Vagina (tissue), 2 donors: Measurements from ENCODE around the gene PTPN14.

Experiments
- POLR2AphosphoS5 ChIP-seq, 2 donors: sonication (generic); formaldehyde crosslinking; IDR thresholded peaks; one replicate each; pipeline ENCODE4 v1.9.0; 2017; ENCODE audit warnings: antibody characterized with exemption in 2 of 2, mild to moderate bottlenecking in 2 of 2, low read depth in 1 of 2; ENCODE audit not compliant: insufficient read depth in 1 of 2
- TF ChIP-seq, protein P1 (sequence below), 3 experiments: fragments of 450-650 bp in 2 of 3; fragments of 200-600 bp in 1 of 3; sonication (generic) in 1 of 3; IDR thresholded peaks; one replicate each; pipeline ENCODE4 v1.5.1; 2017 to 2019; ENCODE audit warnings: antibody characterized with exemption in 3 of 3, mild to moderate bottlenecking in 2 of 3, moderate library complexity in 2 of 3

DNA sequence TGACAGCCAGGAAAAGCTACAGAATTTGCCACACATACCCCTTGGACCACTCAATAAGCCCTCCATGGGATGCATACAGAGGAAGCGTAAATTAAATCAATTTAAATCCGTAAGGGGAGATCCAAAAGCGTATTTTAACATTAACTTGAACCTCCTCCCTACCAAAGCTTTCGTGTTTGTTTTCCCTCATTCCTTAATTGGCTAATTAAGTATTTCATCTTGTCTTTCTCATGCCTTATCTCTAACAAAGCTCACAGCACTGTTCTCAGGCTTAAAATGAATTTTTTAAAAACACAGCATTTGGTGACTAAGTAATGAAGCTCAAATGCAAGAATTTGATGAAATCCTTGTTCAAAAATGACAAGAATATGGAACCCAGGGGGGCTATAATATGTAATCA, 3.1 kb downstream of the PTPN14 start:
- no peak for TF ChIP-seq POLR2AphosphoS5 (IDR thresholded peaks at IDR 0.05; ENCODE audit: insufficient read depth in 1 of 2, low read depth in 1 of 2)
- TF ChIP-seq, protein P1, sequence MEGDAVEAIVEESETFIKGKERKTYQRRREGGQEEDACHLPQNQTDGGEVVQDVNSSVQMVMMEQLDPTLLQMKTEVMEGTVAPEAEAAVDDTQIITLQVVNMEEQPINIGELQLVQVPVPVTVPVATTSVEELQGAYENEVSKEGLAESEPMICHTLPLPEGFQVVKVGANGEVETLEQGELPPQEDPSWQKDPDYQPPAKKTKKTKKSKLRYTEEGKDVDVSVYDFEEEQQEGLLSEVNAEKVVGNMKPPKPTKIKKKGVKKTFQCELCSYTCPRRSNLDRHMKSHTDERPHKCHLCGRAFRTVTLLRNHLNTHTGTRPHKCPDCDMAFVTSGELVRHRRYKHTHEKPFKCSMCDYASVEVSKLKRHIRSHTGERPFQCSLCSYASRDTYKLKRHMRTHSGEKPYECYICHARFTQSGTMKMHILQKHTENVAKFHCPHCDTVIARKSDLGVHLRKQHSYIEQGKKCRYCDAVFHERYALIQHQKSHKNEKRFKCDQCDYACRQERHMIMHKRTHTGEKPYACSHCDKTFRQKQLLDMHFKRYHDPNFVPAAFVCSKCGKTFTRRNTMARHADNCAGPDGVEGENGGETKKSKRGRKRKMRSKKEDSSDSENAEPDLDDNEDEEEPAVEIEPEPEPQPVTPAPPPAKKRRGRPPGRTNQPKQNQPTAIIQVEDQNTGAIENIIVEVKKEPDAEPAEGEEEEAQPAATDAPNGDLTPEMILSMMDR (IDR thresholded peaks at IDR 0.05) = no peak
